SK-N-MC (cell line): ENCODE results near the gene ERGIC1.

Experiments
- EZH2 ChIP-seq: fragments of 200-600 bp; sonication (generic); IDR thresholded peaks from one replicate; pipeline ENCODE4 v1.6.1; 2017; ENCODE audit warnings: antibody characterized with exemption
- FOXP2 ChIP-seq: optimal IDR thresholded peaks from 2 replicates; pipeline ENCODE3; 2011; ENCODE audit warnings: mild to moderate bottlenecking, moderate library complexity; ENCODE audit not compliant: insufficient read depth; ENCODE audit errors: extremely low read length, control extremely low read depth
- POLR2AphosphoS5 ChIP-seq: IDR thresholded peaks from 2 replicates; pipeline ENCODE4 v1.6.1; 2012; ENCODE audit warnings: mild to moderate bottlenecking, low read depth, low read length, borderline replicate concordance

GRCh38 chr5:172911628-172911880 is 77.5 kb downstream of the ERGIC1 start:
- TF ChIP-seq EZH2 (no peak), POLR2AphosphoS5 (no peak), FOXP2 (no peak)
